Right lobe of liver (tissue), 4 donors: Measurements from ENCODE around the gene PDZD2.

Experiments used
- CTCF ChIP-seq, 4 donors: fragments of 200-600 bp in 3 of 4; fragments of 450-650 bp in 1 of 4; IDR thresholded peaks; one replicate each; pipeline versions ENCODE4 v1.5.1 to v1.8.0; 2016 to 2022; ENCODE audit warnings: antibody characterized with exemption in 4 of 4, mild to moderate bottlenecking in 2 of 4
- POLR2A ChIP-seq: fragments of 450-650 bp; IDR thresholded peaks from one replicate; pipeline ENCODE4 v1.6.1; 2017; ENCODE audit warnings: antibody characterized with exemption, mild to moderate bottlenecking
- donor health status: DM: no; HTN: no; CAD: no.
- donor health status: DM: no; HTN: no; CAD: no.
- donor health status: DM: no; HTN: yes; CAD: no.

GRCh38 chr5:31987985-31988710 lies 349.2 kb downstream of the PDZD2 start:
- no peak for TF ChIP-seq CTCF (IDR thresholded peaks at IDR 0.05)
- TF ChIP-seq POLR2A: no peak
